HepG2 (cell line): ENCODE results near the gene SLC38A3. TPM values are rescaled to one million over a fixed set of nuclear protein-coding genes. Genes with fewer than 3 reads are reported as not detected.

ENCODE experiments used
- ATAC-seq: fragments of 200-7000 bp; cut with Tn5 transposase; 3 replicates; pipeline ENCODE4 v1.9.1; 2020; ENCODE audit warnings: mild to moderate bottlenecking, moderate library complexity
- BruUV-seq: library from RNA; stranded (reverse); fragments of 400-500 nt; replicated peaks from 2 replicates; lab custom pipeline; 2021; lab: Mats Ljungman, UMichigan
- CTCF ChIA-PET: fragments of 300-600 bp; formaldehyde crosslinking; extraction: SDS; loops from one replicate; lab custom pipeline; 2021; ENCODE audit warnings: low total read pairs, inconsistent platforms, low intra/inter-chr PET ratio; lab: Yijun Ruan, JAX
- POLR2A ChIA-PET: fragments of 350-600 bp; sonication (Branson Sonifier 250); formaldehyde crosslinking; loops from one replicate; lab custom pipeline; 2020; ENCODE audit warnings: antibody characterized with exemption, inconsistent platforms; lab: Yijun Ruan, JAX
- DNase-seq: peaks from one replicate; pipeline ENCODE4 v3.0.0-alpha.2; 2015; ENCODE audit warnings: low spot score
- FAIRE-seq: peaks from 3 replicates; lab custom pipeline; 2011; peaks lifted over from hg19 to GRCh38; lab: Jason Lieb, UNC
- H2AFZ ChIP-seq: one replicate; pipeline ENCODE4 v1.6.1; 2011; ENCODE audit warnings: low read length, inconsistent platforms
- H3K27ac ChIP-seq: fragments of 300-600 bp; 3 replicates; pipeline ENCODE4 v1.8.0; 2011; ENCODE audit warnings: mixed run types, mild to moderate bottlenecking, mixed read lengths, low read length, inconsistent platforms; ENCODE audit not compliant: insufficient read depth; ENCODE audit errors: extremely low read length
- H3K27me3 ChIP-seq, 2 experiments: fragments of 200-600 bp in 1 of 2; 2 replicates in 1 of 2; 3 replicates in 1 of 2; pipeline versions ENCODE4 v1.6.0 to v1.8.0; 2011; ENCODE audit warnings: low read length in 2 of 2, mild to moderate bottlenecking in 2 of 2, moderate library complexity in 2 of 2, inconsistent platforms in 1 of 2; ENCODE audit not compliant: insufficient read depth in 2 of 2, control insufficient read depth in 1 of 2
- H3K36me3 ChIP-seq, 2 experiments: fragments of 200-600 bp in 1 of 2; replicated peaks in 1 of 2; 2 replicates in 1 of 2; 3 replicates in 1 of 2; pipeline versions ENCODE4 v1.5.1 to v1.8.0; 2011; ENCODE audit warnings: low read length in 2 of 2, inconsistent platforms in 1 of 2; ENCODE audit not compliant: insufficient read depth in 2 of 2, control insufficient read depth in 1 of 2
- H3K4me1 ChIP-seq: 2 replicates; pipeline ENCODE4 v1.5.1; 2012; ENCODE audit warnings: low read length, inconsistent platforms; ENCODE audit not compliant: insufficient read depth
- H3K4me2 ChIP-seq: 2 replicates; pipeline ENCODE4 v1.6.0; 2011; ENCODE audit warnings: low read depth, low read length, inconsistent platforms
- H3K4me3 ChIP-seq, 3 experiments: fragments of 200-600 bp in 1 of 3; sonication (generic), shearing (Covaris generic) in 1 of 3; replicated peaks in 1 of 3; 2 replicates each; pipeline ENCODE4 v1.5.1; 2011 to 2016; ENCODE audit warnings: low read length in 3 of 3, inconsistent platforms in 2 of 3, low read depth in 2 of 3, mild to moderate bottlenecking in 2 of 3, control low read depth in 1 of 3, mixed read lengths in 1 of 3; ENCODE audit not compliant: insufficient read depth in 1 of 3
- H3K79me2 ChIP-seq: one replicate; pipeline ENCODE4 v1.6.1; 2011; ENCODE audit warnings: low read length, inconsistent platforms; ENCODE audit not compliant: insufficient read depth
- H3K9ac ChIP-seq: 2 replicates; pipeline ENCODE4 v1.6.0; 2011; ENCODE audit warnings: mild to moderate bottlenecking, low read depth, low read length, inconsistent platforms; ENCODE audit not compliant: insufficient read depth
- H3K9me3 ChIP-seq: 2 replicates; pipeline ENCODE4 v1.5.1; 2012; ENCODE audit warnings: mild to moderate bottlenecking, low read length
- H4K20me1 ChIP-seq: 2 replicates; pipeline ENCODE4 v1.6.0; 2011; ENCODE audit warnings: inconsistent platforms, mild to moderate bottlenecking, low read length, moderate library complexity; ENCODE audit not compliant: insufficient read depth
- E2F2 ChIP-seq: sonication (generic); formaldehyde crosslinking; IDR thresholded peaks from 2 replicates; pipeline ENCODE4 v1.4.0; 2020; ENCODE audit warnings: missing genetic modification reagents, borderline replicate concordance
- HNF4G ChIP-seq, 2 experiments: sonication (generic) in 1 of 2; formaldehyde crosslinking in 1 of 2; IDR thresholded peaks; 2 replicates each; pipeline versions ENCODE4 v1.4.0 to v1.6.1; 2011 to 2020; ENCODE audit warnings: borderline replicate concordance in 2 of 2, low read depth in 2 of 2, mild to moderate bottlenecking in 2 of 2, low read length in 1 of 2, missing genetic modification reagents in 1 of 2, moderate library complexity in 1 of 2
- NCOA5 ChIP-seq: sonication (generic); formaldehyde crosslinking; IDR thresholded peaks from 2 replicates; pipeline ENCODE4 v1.4.0; 2020; ENCODE audit warnings: missing genetic modification reagents
- PHF21A ChIP-seq: sonication (generic); formaldehyde crosslinking; IDR thresholded peaks from 2 replicates; pipeline ENCODE4 v1.5.0; 2020; ENCODE audit warnings: mild to moderate bottlenecking, missing genetic modification reagents
- RBAK ChIP-seq: sonication (generic); formaldehyde crosslinking; IDR thresholded peaks from 2 replicates; pipeline ENCODE4 v1.5.1; 2020; ENCODE audit warnings: mild to moderate bottlenecking, missing genetic modification reagents
- REL ChIP-seq: sonication (generic); formaldehyde crosslinking; conservative IDR thresholded peaks from 2 replicates; pipeline ENCODE4 v1.8.0; 2022; ENCODE audit warnings: mild to moderate bottlenecking, missing genetic modification reagents, moderate library complexity
- ZNF142 ChIP-seq: sonication (generic); formaldehyde crosslinking; IDR thresholded peaks from 2 replicates; pipeline ENCODE4 v1.4.0; 2020; ENCODE audit warnings: missing genetic modification reagents
- ZNF34 ChIP-seq: sonication (generic); formaldehyde crosslinking; IDR thresholded peaks from 2 replicates; pipeline ENCODE4 v1.4.0; 2020; ENCODE audit warnings: mild to moderate bottlenecking, missing genetic modification reagents, borderline replicate concordance
- ZNF530 ChIP-seq: sonication (generic); formaldehyde crosslinking; IDR thresholded peaks from 2 replicates; pipeline ENCODE4 v1.5.0; 2020; ENCODE audit warnings: low read depth, mild to moderate bottlenecking, missing genetic modification reagents
- ZNF572 ChIP-seq: sonication (generic); formaldehyde crosslinking; IDR thresholded peaks from 2 replicates; pipeline ENCODE4 v1.5.1; 2020; ENCODE audit warnings: mild to moderate bottlenecking, missing genetic modification reagents
- ZNF605 ChIP-seq: sonication (generic); formaldehyde crosslinking; IDR thresholded peaks from 2 replicates; pipeline ENCODE4 v1.8.0; 2022; ENCODE audit warnings: mild to moderate bottlenecking, missing genetic modification reagents
- ZNF713 ChIP-seq: sonication (generic); formaldehyde crosslinking; IDR thresholded peaks from 2 replicates; pipeline ENCODE4 v1.4.0; 2020; ENCODE audit warnings: mild to moderate bottlenecking, missing genetic modification reagents
- WGBS: methylation state at CpG from one replicate; pipeline ENCODE4 v1.1.6; 2017; ENCODE audit warnings: low lambda C conversion rate; 5-methylcytosine and 5-hydroxymethylcytosine counted together
- in situ Hi-C: cut with HindIII; loops from 2 replicates; pipeline ENCODE4 v1.10.0; 2017; ENCODE audit warnings: low pct_unique_long_range_greater_than_20kb; ENCODE audit not compliant: extremely low pct_ligation_motif_present
- intact Hi-C: fragments of 100-400 bp; cut with micrococcal nuclease; formaldehyde crosslinking; loops from one replicate; pipeline ENCODE4 v1.10.0; 2022; ENCODE audit not compliant: unreplicated experiment
- polyA plus RNA-seq, 8 experiments: library from polyadenylated mRNA; depleted of rRNA in 3 of 8; stranded (reverse) in 7 of 8; unstranded in 1 of 8; fragments of >200 nt; fragmentation: Illumina TruSeq in 4 of 8; extraction: Trizol in 4 of 8; gene quantifications; 2 replicates each; pipeline versions ENCODE4 v1.2.1 to v1.2.3, GENCODE V29; 2011 to 2016; ENCODE audit warnings: low read depth in 4 of 8, missing spikeins in 1 of 8, mixed read lengths in 1 of 8; ENCODE audit not compliant: insufficient read depth in 1 of 8
- total RNA-seq, 5 experiments: library from RNA; depleted of rRNA; stranded (reverse); fragments of >200 nt; fragmentation: Illumina TruSeq; extraction: Trizol; gene quantifications; 2 replicates each; pipeline ENCODE4 v1.2.3, GENCODE V29; 2016; ENCODE audit warnings: low read depth in 1 of 5

Gene SLC38A3
- total and polyA plus RNA-seq, 2 of the 13 experiments (the other 11 are each of a cell fraction or from before 2014, with no cell fraction given) = 29.8 to 164 TPM

DNA sequence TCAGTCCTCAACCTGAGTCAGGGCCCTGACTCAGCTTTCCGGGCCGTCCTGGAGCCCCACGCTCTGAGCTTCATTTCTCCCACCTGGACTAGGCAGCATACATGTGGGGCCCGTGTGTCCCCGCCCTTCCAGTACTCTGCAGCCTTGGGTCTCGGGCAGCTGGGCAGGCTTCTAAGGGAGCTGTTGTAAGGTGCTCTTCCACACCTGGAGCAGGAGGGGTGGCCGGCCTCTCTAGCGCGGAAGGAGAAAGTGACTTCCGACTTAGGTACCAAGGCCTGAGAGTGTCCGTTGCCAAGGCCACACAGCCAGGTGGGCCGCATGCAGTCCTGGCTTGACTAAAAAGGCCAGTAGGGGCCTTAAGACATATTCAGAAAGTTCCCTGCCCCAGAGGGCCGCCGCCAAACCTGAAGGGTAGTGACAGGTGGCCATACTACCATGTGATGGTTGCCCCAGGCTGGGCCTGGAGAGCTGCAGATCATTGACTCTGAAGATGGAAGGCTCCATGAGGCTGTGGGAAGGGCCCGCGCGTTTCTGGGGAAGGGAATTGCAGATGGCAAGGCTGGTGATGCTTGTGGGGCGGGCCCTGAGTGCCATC, 54.5 kb downstream of the SLC38A3 start (continued):
- TF ChIP-seq ZNF142 (CRISPR knock-in tag) = no peak

GRCh38 chr3:50260027-50260941, 55.2 kb downstream of the SLC38A3 start:
- Histone ChIP-seq H4K20me1 (no peaks in the 10 kb centered on the region), H3K4me2 (peak overlapping the region; percentile 97), H3K27me3 (no peaks in the 10 kb centered on the region), H3K4me3 (peak overlapping the region; percentile 50 to 76 (median 62); a peak in 5 of 6 replicates), H2AFZ (no peak overlapping the region), H3K27ac (peak overlapping the region; percentile 99), H3K36me3 (peaks cover 12 to 23% of the 10 kb centered on the region in 2 experiments), H3K4me1 (peaks cover 60% of the 10 kb centered on the region), H3K79me2 (peaks cover 12% of the 10 kb centered on the region), H3K9ac (peak overlapping the region; percentile 94), H3K9me3 (no peaks in the 10 kb centered on the region)
- WGBS = 5% methylated on average over 4 of the region's 70 CpGs
- peak; percentile 67 for ATAC-seq
- ChIA-PET POLR2A (interaction anchor here (0.7 to 8.0 kb wide), 24 partner anchors 9 to 77 kb away, joined by 3 to 155 read pairs (median 9); partner anchors contain the start of genes GNAI2, HYAL1, HYAL2 and HYAL3), CTCF (interaction anchor here (1.2 to 3.0 kb wide), 3 partner anchors 10 to 68 kb away, joined by 3 to 81 read pairs (median 4); no protein-coding TSS in a partner anchor)
- peak; percentile 91 for DNase-seq
- peak; percentile 72 for FAIRE-seq
- in situ Hi-C loops (loop anchor here (5.0 kb wide), 1 partner anchor 62 kb away; the partner anchor contains the start of gene HYAL2), intact Hi-C loops (loop anchor here (1.0 to 5.0 kb wide), 2 partner anchors 13 to 42 kb away; partner anchors contain the start of gene HYAL1)
- TSS peak; percentile 55 for BruUV-seq
- peak; percentile 40; the same call in 1 of the 2 replicates for TF ChIP-seq HNF4G (IDR thresholded peaks at IDR 0.05; ENCODE audit: borderline replicate concordance, low read depth, low read length)
- 0 out of 2 replicates have a peak, but pooled peaks have one; percentile 38 for TF ChIP-seq HNF4G (CRISPR knock-in tag; IDR thresholded peaks at IDR 0.05; ENCODE audit: borderline replicate concordance, low read depth)
- peak; percentile 99 for TF ChIP-seq PHF21A (CRISPR knock-in tag)
- 0 out of 2 replicates have a peak, but pooled peaks have one; percentile 23 for TF ChIP-seq E2F2 (CRISPR knock-in tag)
- TF ChIP-seq REL (CRISPR knock-in tag) = no peak
- TF ChIP-seq ZNF530 (CRISPR knock-in tag) = no peak
- TF ChIP-seq ZNF713 (CRISPR knock-in tag) = peak; percentile 55; the same call in 1 of the 2 replicates
- TF ChIP-seq ZNF605 (CRISPR knock-in tag) = peak; percentile 86
- no peak for TF ChIP-seq ZNF572 (CRISPR knock-in tag)
- TF ChIP-seq RBAK (CRISPR knock-in tag) = no peak
- no peak for TF ChIP-seq ZNF34 (CRISPR knock-in tag)
- TF ChIP-seq NCOA5 (CRISPR knock-in tag) = no peak
